ENCODE measurements around the gene MTMR6.

The MTMR6 gene

GRCh38 chr13:25247360-25247759 is 39.9 kb downstream of the MTMR6 start:
- H3K27me3 ChIP-seq (ENCODE audit: insufficient read depth, low read length) = no peaks in the 10 kb centered on the region
- no peak overlapping the region for H2AFZ ChIP-seq (ENCODE audit: low read length)
- H3K9ac ChIP-seq (ENCODE audit: low read length) = no peak overlapping the region
- H3K9me2 ChIP-seq (ENCODE audit: low read depth, low read length) = no peaks in the 10 kb centered on the region
- H3K9me3 ChIP-seq (ENCODE audit: low read length) = no peaks in the 10 kb centered on the region
- H4K20me1 ChIP-seq (ENCODE audit: insufficient read depth, low read length) = no peaks in the 10 kb centered on the region
- TF ChIP-seq EZH2 (IDR thresholded peaks at IDR 0.05; ENCODE audit: borderline replicate concordance, low read length) (no peak), CTCF (IDR thresholded peaks at IDR 0.05; ENCODE audit: low read length) (no peak)
- H3K4me2 ChIP-seq (ENCODE audit: low read length) = no peak overlapping the region
- no peaks in the 10 kb centered on the region for H3K79me2 ChIP-seq (ENCODE audit: insufficient read depth, low read length)
- H3K4me3 ChIP-seq (ENCODE audit: low read depth, low read length, poor library complexity, severe bottlenecking) = no peak overlapping the region
- H3K36me3 ChIP-seq (ENCODE audit: insufficient read depth, low read length) = peaks cover 16% of the 10 kb centered on the region
- H3F3A ChIP-seq (ENCODE audit: insufficient read depth, low read length) = no peaks in the 10 kb centered on the region
- no peak overlapping the region for H3K27ac ChIP-seq (ENCODE audit: low read depth, low read length, poor library complexity, severe bottlenecking)
- peaks cover 16% of the 10 kb centered on the region for H3K4me1 ChIP-seq (ENCODE audit: insufficient read depth, low read length, severe bottlenecking)

- Histone ChIP-seq H3K4me2 (ENCODE audit: low read length) (no peak overlapping the region), H2AFZ (ENCODE audit: low read length) (no peak overlapping the region), H3K27me3 (ENCODE audit: insufficient read depth, low read length) (no peaks in the 10 kb centered on the region), H3K36me3 (ENCODE audit: insufficient read depth, low read length) (peaks cover 5% of the 10 kb centered on the region; the same call in 1 of the 2 replicates), H3K9me3 (ENCODE audit: low read length) (no peaks in the 10 kb centered on the region), H4K20me1 (ENCODE audit: insufficient read depth, low read length) (no peaks in the 10 kb centered on the region), H3K9me2 (ENCODE audit: low read depth, low read length) (no peaks in the 10 kb centered on the region), H3K9ac (ENCODE audit: low read length) (no peak overlapping the region), H3K4me3 (ENCODE audit: low read depth, low read length, poor library complexity, severe bottlenecking) (no peak overlapping the region), H3F3A (ENCODE audit: insufficient read depth, low read length) (no peaks in the 10 kb centered on the region), H3K79me2 (ENCODE audit: insufficient read depth, low read length) (no peaks in the 10 kb centered on the region), H3K27ac (ENCODE audit: low read depth, low read length, poor library complexity, severe bottlenecking) (no peak overlapping the region), H3K4me1 (ENCODE audit: insufficient read depth, low read length, severe bottlenecking) (peaks cover 16% of the 10 kb centered on the region)
- no peak for TF ChIP-seq CTCF (IDR thresholded peaks at IDR 0.05; ENCODE audit: low read length)
- TF ChIP-seq EZH2 (IDR thresholded peaks at IDR 0.05; ENCODE audit: borderline replicate concordance, low read length) = no peak
Observed at GRCh38 chr13:25244123-25244522, 43.2 kb downstream of the MTMR6 start.

- H3K36me3 ChIP-seq (ENCODE audit: insufficient read depth, low read length) = no peaks in the 10 kb centered on the region
- no peak overlapping the region for H3K9ac ChIP-seq (ENCODE audit: low read length)
- no peaks in the 10 kb centered on the region for H3K9me3 ChIP-seq (ENCODE audit: low read length)
- H3K4me3 ChIP-seq (ENCODE audit: low read depth, low read length, poor library complexity, severe bottlenecking) = no peak overlapping the region
- no peak overlapping the region for H2AFZ ChIP-seq (ENCODE audit: low read length)
- no peak overlapping the region for H3K27ac ChIP-seq (ENCODE audit: low read depth, low read length, poor library complexity, severe bottlenecking)
- H3F3A ChIP-seq (ENCODE audit: insufficient read depth, low read length) = no peaks in the 10 kb centered on the region
- H3K79me2 ChIP-seq (ENCODE audit: insufficient read depth, low read length) = no peaks in the 10 kb centered on the region
- peaks cover 12% of the 10 kb centered on the region for H3K4me1 ChIP-seq (ENCODE audit: insufficient read depth, low read length, severe bottlenecking)
- H3K27me3 ChIP-seq (ENCODE audit: insufficient read depth, low read length) = no peaks in the 10 kb centered on the region
- TF ChIP-seq CTCF (IDR thresholded peaks at IDR 0.05; ENCODE audit: low read length) (no peak), EZH2 (IDR thresholded peaks at IDR 0.05; ENCODE audit: borderline replicate concordance, low read length) (no peak)
- H3K4me2 ChIP-seq (ENCODE audit: low read length) = no peak overlapping the region
- no peaks in the 10 kb centered on the region for H4K20me1 ChIP-seq (ENCODE audit: insufficient read depth, low read length)
- H3K9me2 ChIP-seq (ENCODE audit: low read depth, low read length) = no peaks in the 10 kb centered on the region
Observed at GRCh38 chr13:25242956-25243355, 44.3 kb downstream of the MTMR6 start.

Measured in OCI-LY1 (cell line).